Activated CD4-positive, alpha-beta T cell treated with anti-CD3 and anti-CD28 coated beads for 1 hour (primary cell): ENCODE data around the gene SLC35F3.
"Not testable (repeated sequence)": the region's sequence is repeated elsewhere in the genome, so short reads cannot be mapped to it uniquely, and the experiment has no call there.

ENCODE experiments used
- DNase-seq: peaks from one replicate; pipeline ENCODE4 v3.0.0-alpha.2; 2020

The SLC35F3 gene

GRCh38 chr1:233904633-233905415 is at the start of gene SLC35F3:
TSS of gene SLC35F3 (plus strand) at chr1:233904676.
- DNase-seq, result no peak

- no peak for DNase-seq
These were observed 45.0 kb upstream of the SLC35F3 start for GRCh38 chr1:233859446-233859845.

- no peak for DNase-seq
These were observed 40.5 kb upstream of the SLC35F3 start for GRCh38 chr1:233863901-233864545.

GRCh38 chr1:233864578-233864977 is 39.9 kb upstream of the SLC35F3 start:
- DNase-seq, result no peak

- DNase-seq, result no peak
These were observed 39.3 kb upstream of the SLC35F3 start for GRCh38 chr1:233865216-233865615.

GRCh38 chr1:233865902-233866301 is 38.6 kb upstream of the SLC35F3 start:
- DNase-seq, result no peak

- no peak for DNase-seq
These were observed 37.4 kb upstream of the SLC35F3 start for GRCh38 chr1:233867028-233867427.

GRCh38 chr1:233868461-233868860 is 36.0 kb upstream of the SLC35F3 start:
- DNase-seq, result no peak

- DNase-seq, result no peak
These were observed 34.8 kb upstream of the SLC35F3 start for GRCh38 chr1:233869680-233870079.

GRCh38 chr1:233873666-233874065 is 30.8 kb upstream of the SLC35F3 start:
- DNase-seq, result no peak

GRCh38 chr1:233879841-233880240 is 24.6 kb upstream of the SLC35F3 start:
- DNase-seq, result no peak

- no peak for DNase-seq
These were observed 20.8 kb upstream of the SLC35F3 start for GRCh38 chr1:233883671-233884070.

- no peak for DNase-seq
These were observed 19.9 kb upstream of the SLC35F3 start for GRCh38 chr1:233884461-233885151.

GRCh38 chr1:233885196-233885920 is 19.1 kb upstream of the SLC35F3 start:
- no peak for DNase-seq

GRCh38 chr1:233891151-233891550 is 13.3 kb upstream of the SLC35F3 start:
- not testable (repeated sequence) for DNase-seq

- DNase-seq, result no peak
These were observed 6.9 kb upstream of the SLC35F3 start for GRCh38 chr1:233897325-233898162.

GRCh38 chr1:233901495-233901894 is 3.0 kb upstream of the SLC35F3 start:
- DNase-seq, result no peak

- DNase-seq, result no peak
These were observed 1.1 kb downstream of the SLC35F3 start for GRCh38 chr1:233905416-233906051.

GRCh38 chr1:233907151-233907550 is 2.7 kb downstream of the SLC35F3 start:
- no peak for DNase-seq

GRCh38 chr1:233908092-233908491 is 3.6 kb downstream of the SLC35F3 start:
- no peak for DNase-seq

- no peak for DNase-seq
These were observed 4.7 kb downstream of the SLC35F3 start for GRCh38 chr1:233909195-233909594.

GRCh38 chr1:233912447-233912846 is 8.0 kb downstream of the SLC35F3 start:
- DNase-seq, result no peak
